PC-3 (cell line): ENCODE data around the gene FCRL1. TPM values are rescaled to one million over a fixed set of nuclear protein-coding genes. Genes with fewer than 3 reads are reported as not detected.

Experiments
- ATAC-seq: fragments of 200-7000 bp; cut with Tn5 transposase; 2 replicates; pipeline ENCODE4 v1.9.1; 2020; ENCODE audit warnings: mild to moderate bottlenecking, moderate library complexity
- BruUV-seq: library from RNA; stranded (reverse); fragments of 400-500 nt; replicated peaks from 2 replicates; lab custom pipeline; 2021; lab: Mats Ljungman, UMichigan
- CTCF ChIA-PET: fragments of 300-600 bp; sonication (Branson Sonifier 250); formaldehyde crosslinking; loops from one replicate; lab custom pipeline; 2022; ENCODE audit warnings: antibody characterized with exemption; lab: Charles Lee
- POLR2A ChIA-PET: fragments of 300-600 bp; sonication (Branson Sonifier 250); formaldehyde crosslinking; loops from one replicate; lab custom pipeline; 2022; ENCODE audit warnings: antibody characterized with exemption; ENCODE audit not compliant: unreplicated experiment; lab: Charles Lee
- DNase-seq: peaks from one replicate; pipeline ENCODE4 v3.0.0-alpha.2; 2015
- H2AFZ ChIP-seq: fragments of 300-600 bp; sonication (generic); 2 replicates; pipeline ENCODE4 v1.6.0; 2016; ENCODE audit warnings: antibody characterized with exemption, low read length
- H3F3A ChIP-seq: fragments of 300-600 bp; sonication (generic); one replicate; pipeline ENCODE4 v1.6.0; 2017; ENCODE audit warnings: antibody characterized with exemption, low read length, control low read depth, mild to moderate bottlenecking; ENCODE audit not compliant: unreplicated experiment
- H3K27ac ChIP-seq: fragments of 300-600 bp; sonication (generic); 2 replicates; pipeline ENCODE4 v1.5.1; 2016; ENCODE audit warnings: mild to moderate bottlenecking, low read length
- H3K27me3 ChIP-seq: fragments of 300-600 bp; sonication (generic); 2 replicates; pipeline ENCODE4 v1.6.1; 2016; ENCODE audit warnings: low read length, mixed read lengths
- H3K36me3 ChIP-seq: fragments of 300-600 bp; sonication (generic); 2 replicates; pipeline ENCODE4 v1.6.1; 2016; ENCODE audit warnings: low read depth, mixed run types, low read length, mixed read lengths
- H3K4me1 ChIP-seq: fragments of 300-600 bp; sonication (generic); 2 replicates; pipeline ENCODE4 v1.5.1; 2016; ENCODE audit warnings: low read length; ENCODE audit not compliant: insufficient read depth
- H3K4me2 ChIP-seq: fragments of 300-600 bp; sonication (generic); 2 replicates; pipeline ENCODE4 v1.6.0; 2016; ENCODE audit warnings: low read length
- H3K4me3 ChIP-seq: fragments of 300-600 bp; sonication (generic); 2 replicates; pipeline ENCODE4 v1.5.1; 2016; ENCODE audit warnings: mild to moderate bottlenecking, low read length, mixed read lengths
- H3K79me2 ChIP-seq: fragments of 300-600 bp; sonication (generic); 2 replicates; pipeline ENCODE4 v1.6.1; 2017; ENCODE audit warnings: low read length, mixed read lengths
- H3K9ac ChIP-seq: fragments of 300-600 bp; sonication (generic); 2 replicates; pipeline ENCODE4 v1.6.0; 2016; ENCODE audit warnings: mild to moderate bottlenecking, low read length
- H3K9me2 ChIP-seq: fragments of 300-600 bp; sonication (generic); replicated peaks from 2 replicates; pipeline ENCODE4 v1.6.1; 2016; ENCODE audit warnings: mixed run types, low read length, mixed read lengths
- H3K9me3 ChIP-seq: fragments of 300-600 bp; sonication (generic); 2 replicates; pipeline ENCODE4 v1.6.1; 2016; ENCODE audit warnings: low read length, mixed read lengths
- H4K20me1 ChIP-seq: fragments of 300-600 bp; sonication (generic); 2 replicates; pipeline ENCODE4 v1.6.1; 2016; ENCODE audit warnings: low read length, mixed read lengths
- CTCF ChIP-seq: fragments of 300-600 bp; sonication (generic); conservative IDR thresholded peaks from 2 replicates; pipeline ENCODE4 v1.5.1; 2017; ENCODE audit warnings: antibody characterized with exemption, low read depth, mild to moderate bottlenecking, low read length
- EZH2 ChIP-seq: fragments of 300-600 bp; sonication (generic); IDR thresholded peaks from one replicate; pipeline ENCODE4 v1.6.1; 2017; ENCODE audit warnings: antibody characterized with exemption, mild to moderate bottlenecking, low read length; ENCODE audit not compliant: unreplicated experiment
- EZH2phosphoT487 ChIP-seq: fragments of 300-600 bp; sonication (generic); IDR thresholded peaks from 2 replicates; pipeline ENCODE4 v1.6.1; 2018; ENCODE audit warnings: mild to moderate bottlenecking, antibody characterized with exemption, low read length, borderline replicate concordance
- intact Hi-C: fragments of 100-400 bp; cut with micrococcal nuclease; formaldehyde crosslinking; loops from 2 replicates; pipeline ENCODE4 v1.9.0; 2023
- total RNA-seq: library from RNA; depleted of rRNA; stranded (reverse); fragments of >200 nt; gene quantifications from 2 replicates; pipeline ENCODE4 v1.2.3, GENCODE V29; 2014

FCRL1 gene
- total RNA-seq, 1 experiment from 2014 or later = not detected

- no peaks in the 10 kb centered on the region for H3K36me3 ChIP-seq
- no peak for DNase-seq
- no peaks in the 10 kb centered on the region for H3F3A ChIP-seq
- no peaks in the 10 kb centered on the region for H4K20me1 ChIP-seq
- ATAC-seq = no peak
- TF ChIP-seq EZH2phosphoT487 = no peak
- CTCF ChIA-PET = no interaction called here
- intact Hi-C loops = no loop called here
- POLR2A ChIA-PET = no interaction called here
- H3K9me2 ChIP-seq = no peaks in the 10 kb centered on the region
- H2AFZ ChIP-seq = no peak overlapping the region
- H3K4me1 ChIP-seq = no peaks in the 10 kb centered on the region
- no peak overlapping the region for H3K4me3 ChIP-seq
- no TSS peak for BruUV-seq
- no peak overlapping the region for H3K27ac ChIP-seq
- H3K9me3 ChIP-seq = 0 out of 2 replicates have a peak, but pooled peaks cover 2% of the 10 kb centered on the region
- H3K4me2 ChIP-seq = no peak overlapping the region
- peaks cover 42% of the 10 kb centered on the region for H3K27me3 ChIP-seq
- H3K9ac ChIP-seq = no peak overlapping the region
- no peaks in the 10 kb centered on the region for H3K79me2 ChIP-seq
Observed at GRCh38 chr1:157819215-157819614, 705 bp downstream of the FCRL1 start.

- Histone ChIP-seq H2AFZ (no peak overlapping the region), H3K9me3 (peaks cover 21% of the 10 kb centered on the region), H3K4me2 (no peak overlapping the region), H3F3A (no peaks in the 10 kb centered on the region), H3K9ac (no peak overlapping the region), H3K36me3 (no peaks in the 10 kb centered on the region), H3K27ac (no peak overlapping the region), H4K20me1 (no peaks in the 10 kb centered on the region), H3K4me1 (no peaks in the 10 kb centered on the region), H3K4me3 (no peak overlapping the region), H3K79me2 (no peaks in the 10 kb centered on the region), H3K9me2 (no peaks in the 10 kb centered on the region), H3K27me3 (peaks cover 6% of the 10 kb centered on the region; the same call in 1 of the 2 replicates)
- CTCF ChIA-PET = no interaction called here
- intact Hi-C loops = no loop called here
- TF ChIP-seq EZH2phosphoT487 (no peak), CTCF (no peak), EZH2 (no peak)
- DNase-seq = no peak
- POLR2A ChIA-PET = interaction anchor here (0.6 kb wide), 1 partner anchor 47 kb away, joined by 3 read pairs; no protein-coding TSS in a partner anchor
- ATAC-seq = no peak
- BruUV-seq = no TSS peak
Observed at GRCh38 chr1:157813269-157813668, 6.7 kb downstream of the FCRL1 start.

- CTCF ChIA-PET = no interaction called here
- H3K4me3 ChIP-seq = no peak overlapping the region
- intact Hi-C loops = no loop called here
- no peak overlapping the region for H3K9ac ChIP-seq
- H3K4me2 ChIP-seq = no peak overlapping the region
- POLR2A ChIA-PET = no interaction called here
- no peak overlapping the region for H2AFZ ChIP-seq
- ATAC-seq = no peak
- no peak for TF ChIP-seq EZH2phosphoT487
- no peak for TF ChIP-seq EZH2
- no peak for TF ChIP-seq CTCF
- no peaks in the 10 kb centered on the region for H3K4me1 ChIP-seq
- no peaks in the 10 kb centered on the region for H4K20me1 ChIP-seq
- H3K27me3 ChIP-seq = peaks cover 59% of the 10 kb centered on the region
- no peaks in the 10 kb centered on the region for H3K36me3 ChIP-seq
- no peaks in the 10 kb centered on the region for H3K9me2 ChIP-seq
- H3K27ac ChIP-seq = no peak overlapping the region
- no TSS peak for BruUV-seq
- H3K79me2 ChIP-seq = no peaks in the 10 kb centered on the region
- no peak for DNase-seq
- H3K9me3 ChIP-seq = no peaks in the 10 kb centered on the region
- H3F3A ChIP-seq = no peaks in the 10 kb centered on the region
Observed at GRCh38 chr1:157806431-157807149, 13.3 kb downstream of the FCRL1 start.
